HG03521 (cell line): ENCODE data around the gene BRSK1.

Experiments used
- ATAC-seq: cut with Tn5 transposase; IDR thresholded peaks from one replicate; pipeline ENCODE4 v1.9.1; 2021; ENCODE audit warnings: mild to moderate bottlenecking, moderate library complexity; ENCODE audit not compliant: unreplicated experiment

Gene BRSK1

DNA sequence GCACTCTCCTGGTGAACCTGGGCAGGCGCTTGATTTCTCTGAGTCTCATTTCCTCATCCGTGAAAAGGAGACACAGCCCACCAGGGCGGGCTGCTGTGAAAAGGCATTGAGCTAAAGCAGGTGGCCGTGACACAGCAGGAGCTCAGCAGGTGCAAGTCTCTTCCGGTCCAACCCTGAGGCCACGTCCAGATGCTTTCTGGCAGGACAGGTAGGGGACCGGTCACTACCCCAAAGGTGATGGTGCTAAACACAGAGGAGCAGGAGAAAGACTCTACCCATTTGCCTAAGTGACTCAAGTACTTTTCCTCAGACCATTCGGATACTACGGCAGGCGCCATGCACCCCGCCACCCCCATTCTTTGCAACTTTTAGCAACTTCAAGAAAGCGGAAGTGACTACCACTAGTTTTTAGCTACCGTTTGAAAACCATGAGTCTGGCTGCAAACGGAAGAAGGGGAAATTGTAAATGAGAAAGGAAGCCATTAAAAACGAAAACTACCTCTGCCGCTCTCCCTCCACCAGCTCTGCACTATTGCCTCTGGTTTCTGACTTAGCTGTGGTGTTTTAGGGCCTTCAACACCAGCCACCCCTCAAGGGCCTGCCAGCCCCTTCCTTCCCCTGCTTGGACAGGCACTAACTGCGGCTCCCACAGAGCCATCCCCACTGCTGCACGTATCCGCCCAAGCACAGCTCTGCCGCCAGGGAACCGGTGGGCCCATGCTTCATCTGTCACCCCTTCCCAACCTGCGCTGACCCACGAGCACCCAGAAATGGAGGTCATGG, 29.8 kb upstream of the BRSK1 start:
- no peak for ATAC-seq

DNA sequence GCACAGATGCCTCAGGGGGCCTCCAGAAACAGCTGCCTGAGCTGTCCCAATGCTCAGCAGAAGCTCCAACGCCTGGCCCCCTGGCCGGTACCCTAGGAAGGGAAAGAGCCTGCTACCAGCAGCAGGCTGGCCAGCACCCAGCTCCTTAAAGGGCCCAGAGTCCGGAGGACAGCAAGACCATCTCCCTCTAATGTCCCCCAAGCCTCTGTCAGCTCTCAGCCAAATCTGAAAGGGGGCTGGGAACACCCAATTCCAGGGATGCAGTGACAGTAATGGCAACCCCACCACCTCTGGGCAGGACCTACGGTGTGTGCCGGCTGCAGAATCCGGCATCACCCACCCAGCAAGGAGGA, 29.2 kb upstream of the BRSK1 start:
- no peak for ATAC-seq

GRCh38 chr19:55255618-55256423, 28.0 kb upstream of the BRSK1 start:
- no peak for ATAC-seq

DNA sequence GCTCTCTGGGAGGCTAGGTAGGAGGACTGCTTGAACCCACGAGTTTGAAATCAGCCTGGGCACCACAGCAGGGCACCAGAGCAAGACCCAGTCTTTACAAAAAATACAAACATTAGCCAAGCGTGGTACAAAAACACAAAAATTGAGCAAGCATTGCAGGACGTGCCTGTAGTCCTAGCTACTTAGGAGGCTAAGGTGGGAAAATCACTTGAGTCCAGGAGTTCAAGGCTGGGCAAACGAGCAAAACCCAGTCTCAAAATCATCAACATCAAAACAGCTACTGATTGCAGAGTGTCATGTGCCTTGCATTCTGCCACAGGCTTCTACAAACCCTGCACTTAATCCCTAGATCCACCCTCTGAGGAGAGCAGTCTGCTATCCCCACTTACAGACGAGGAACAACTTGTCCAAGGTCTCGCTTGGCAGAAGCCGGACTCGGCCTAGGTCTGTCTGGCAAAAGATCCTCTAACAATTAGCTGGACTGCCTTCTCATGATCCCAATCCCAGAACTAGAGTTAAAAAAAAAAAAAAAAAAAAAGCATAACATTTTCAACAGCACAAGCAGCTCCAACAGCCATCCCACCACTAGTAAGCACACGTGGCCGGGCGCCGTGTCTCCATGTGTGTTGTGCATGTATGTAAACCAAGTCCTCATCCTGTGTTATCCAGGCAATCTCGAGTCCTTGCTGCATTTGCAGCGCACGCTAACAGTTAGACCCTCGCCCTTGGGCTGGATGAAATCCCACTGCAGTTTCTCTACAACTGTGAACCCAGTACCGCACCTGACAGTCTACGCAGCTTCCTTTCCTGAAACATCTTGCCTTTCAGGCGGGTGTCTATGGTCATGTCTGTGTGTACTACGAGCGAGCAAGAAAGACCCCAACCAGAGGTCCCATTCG, 27.0 kb upstream of the BRSK1 start:
- no peak for ATAC-seq

GRCh38 chr19:55257461-55258420, 26.1 kb upstream of the BRSK1 start:
- no peak for ATAC-seq

DNA sequence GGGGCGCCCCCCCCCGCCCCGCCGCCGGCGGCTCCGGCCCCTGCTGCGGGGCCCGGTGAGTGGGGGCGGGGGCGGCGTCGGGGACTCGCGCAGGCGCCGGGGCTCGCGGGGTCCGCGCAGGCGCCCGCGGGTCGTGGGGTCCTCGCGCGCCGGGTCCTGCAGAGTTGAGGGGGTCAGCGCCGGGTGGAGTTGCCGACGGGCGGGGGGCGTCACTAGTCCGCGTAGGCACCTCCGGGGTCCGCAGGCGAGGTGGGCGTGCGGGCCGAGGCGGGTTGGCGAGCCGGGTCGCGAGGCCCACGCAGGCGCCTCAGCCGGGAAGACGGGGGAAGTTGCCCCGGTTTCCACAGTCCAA, 25.3 kb upstream of the BRSK1 start:
- peak; percentile 15 for ATAC-seq

- ATAC-seq = peak; percentile 73
Measured at GRCh38 chr19:55258828-55259539, 24.8 kb upstream of the BRSK1 start, which contains the start of gene PPP6R1. Gene PPP6R1, minus strand, starts transcription at chr19:55259017. Its CDS starts 11,914 bp downstream, at chr19:55247103.

DNA sequence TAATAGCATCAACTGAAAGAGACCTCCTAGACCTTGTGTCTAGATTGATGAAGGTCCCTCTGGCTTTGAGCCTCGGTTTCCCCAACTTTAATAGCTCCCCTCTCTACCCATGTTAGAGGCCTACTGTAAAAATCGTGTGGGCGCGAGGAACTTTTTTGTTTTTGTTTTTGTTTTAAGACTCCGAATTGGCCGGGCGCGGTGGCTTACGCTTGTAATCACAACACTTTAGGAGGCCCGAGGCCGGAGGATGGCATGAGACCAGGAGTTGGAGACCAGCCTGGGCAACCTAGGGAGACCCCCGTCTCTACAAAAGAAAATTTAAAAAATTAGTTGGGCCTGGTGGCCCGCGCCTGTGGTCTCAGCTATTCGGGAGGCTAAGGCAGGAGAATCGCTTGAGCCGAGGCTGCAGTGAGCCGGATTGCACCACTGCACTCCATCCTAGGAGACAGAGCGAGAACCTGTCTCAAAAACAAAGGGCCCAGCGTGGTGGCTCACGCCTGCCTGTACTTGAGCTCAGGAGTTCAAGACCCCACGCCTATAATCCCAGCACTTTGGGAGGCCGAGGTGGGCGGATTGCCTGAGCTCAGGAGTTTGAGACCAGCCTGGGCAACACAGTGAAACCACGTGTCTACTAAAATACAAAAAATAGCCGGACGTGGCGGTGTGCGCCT, 24.1 kb upstream of the BRSK1 start:
- no peak for ATAC-seq

DNA sequence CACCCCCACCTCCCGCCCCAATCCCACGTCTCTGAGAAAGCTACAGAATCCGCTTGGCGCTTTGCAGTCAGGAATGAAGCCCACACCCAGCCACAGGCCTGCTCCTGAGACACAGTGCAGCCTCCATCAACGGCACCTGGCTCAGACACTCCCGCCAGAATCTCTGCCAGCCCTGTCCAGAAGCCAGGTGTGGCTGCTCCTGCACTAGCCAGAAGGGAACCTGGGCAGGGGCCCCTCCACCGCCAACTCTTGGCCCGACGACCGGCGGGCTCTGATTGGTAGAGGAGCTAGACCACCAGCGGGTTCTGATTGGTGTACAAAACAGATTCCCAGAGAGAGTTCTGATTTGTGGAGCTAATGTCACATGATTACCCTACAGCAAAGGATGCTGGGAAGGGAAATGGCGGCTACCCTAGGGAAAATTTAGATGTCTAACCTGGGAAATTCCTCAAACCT, 22.1 kb upstream of the BRSK1 start:
- ATAC-seq = no peak

GRCh38 chr19:55262359-55262758, 21.4 kb upstream of the BRSK1 start:
- ATAC-seq = no peak

GRCh38 chr19:55264531-55264930, 19.3 kb upstream of the BRSK1 start:
- no peak for ATAC-seq

GRCh38 chr19:55265173-55265572, 18.6 kb upstream of the BRSK1 start:
- no peak for ATAC-seq

GRCh38 chr19:55265723-55266386, 17.9 kb upstream of the BRSK1 start:
- ATAC-seq = no peak

- ATAC-seq = no peak
Measured at GRCh38 chr19:55266404-55266803, 17.4 kb upstream of the BRSK1 start.

DNA sequence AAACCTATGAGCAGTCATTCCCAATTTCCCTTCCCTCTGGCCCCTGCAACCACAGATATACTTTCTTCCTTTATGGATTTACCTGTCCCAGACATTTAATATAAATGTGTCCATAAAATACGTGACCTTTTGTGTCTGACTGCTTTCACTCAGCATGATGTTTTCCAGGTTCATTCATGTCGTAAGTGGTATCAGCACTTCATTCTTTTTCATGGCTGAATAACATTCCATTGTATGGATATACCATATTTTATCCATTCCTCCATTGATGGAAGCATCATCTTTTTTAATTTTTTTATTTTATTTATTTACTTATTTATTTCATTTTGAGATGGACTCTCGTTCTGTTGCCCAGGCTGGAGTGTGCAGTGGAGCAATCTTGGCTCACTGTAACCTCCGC, 17.0 kb upstream of the BRSK1 start:
- no peak for ATAC-seq

- ATAC-seq = no peak
Measured at GRCh38 chr19:55269299-55269698, 14.5 kb upstream of the BRSK1 start.

GRCh38 chr19:55270172-55270942, 13.4 kb upstream of the BRSK1 start:
- ATAC-seq = no peak

- no peak for ATAC-seq
Measured at GRCh38 chr19:55272142-55272541, 11.7 kb upstream of the BRSK1 start.
